Fibroblast of lung (primary cell): Measurements from ENCODE around the gene FOXC1.

ENCODE experiments used
- CTCF ChIP-seq, 2 donors: IDR thresholded peaks in 1 of 2; conservative IDR thresholded peaks in 1 of 2; 1 replicate in 1 of 2; 2 replicates in 1 of 2; pipeline ENCODE4 v1.5.1; 2011 to 2012; ENCODE audit warnings: low read length in 2 of 2, control low read depth in 1 of 2, inconsistent platforms in 1 of 2, low read depth in 1 of 2, mild to moderate bottlenecking in 1 of 2
- EZH2 ChIP-seq: IDR thresholded peaks from 2 replicates; pipeline ENCODE4 v1.5.1; 2012; ENCODE audit warnings: low read length, control low read depth, mild to moderate bottlenecking; ENCODE audit errors: missing control alignments

DNA sequence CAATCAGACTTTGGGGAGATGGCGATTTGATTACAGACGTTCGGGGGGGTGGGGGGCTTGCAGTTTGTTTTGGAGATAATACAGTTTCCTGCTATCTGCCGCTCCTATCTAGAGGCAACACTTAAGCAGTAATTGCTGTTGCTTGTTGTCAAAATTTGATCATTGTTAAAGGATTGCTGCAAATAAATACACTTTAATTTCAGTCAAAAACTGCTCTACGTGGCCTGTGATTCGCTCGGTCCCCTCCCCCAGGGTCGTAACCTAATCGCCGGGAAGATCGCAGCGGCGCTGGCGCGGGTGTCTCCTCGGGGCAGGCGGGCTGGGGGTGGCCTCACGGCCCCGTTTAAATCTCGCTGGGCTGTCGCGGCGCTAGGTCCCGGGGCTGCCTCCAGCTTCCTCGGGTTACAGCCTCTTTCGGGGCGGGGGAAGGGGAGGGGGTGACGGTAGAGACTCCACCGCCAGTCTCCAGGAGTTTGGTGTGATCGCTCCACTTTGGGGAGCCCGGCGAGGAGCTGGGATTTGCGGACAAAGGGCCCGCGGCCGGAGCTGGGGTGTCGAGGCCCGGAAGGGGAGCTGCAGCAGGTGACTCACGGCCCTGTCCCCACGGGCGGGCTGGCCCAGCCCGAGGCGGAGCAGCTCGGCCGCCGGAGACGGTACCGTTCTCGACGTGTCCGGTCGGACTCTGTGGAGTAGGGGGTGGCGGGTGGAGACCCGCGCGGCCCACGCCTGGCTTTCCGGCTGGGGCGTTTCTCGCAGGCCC lies 4.2 kb downstream of the FOXC1 start:
- no peak for TF ChIP-seq EZH2
- no peak for TF ChIP-seq CTCF (conservative IDR thresholded peaks at IDR 0.05 in 1 of 2, IDR thresholded peaks at IDR 0.05 in 1 of 2; ENCODE audit: low read depth in 1 of 2, low read length in 2 of 2)
